Cardiac fibroblast (primary cell): Measurements from ENCODE around the gene LRRC61.

Experiments used
- DNase-seq, 2 donors: peaks; one replicate each; pipeline versions ENCODE4 v3.0.0 to v3.0.0-alpha.2; 2010; ENCODE audit warnings: low read depth in 2 of 2
- H3K4me3 ChIP-seq, 2 donors: replicated peaks in 1 of 2; 1 replicate in 1 of 2; 2 replicates in 1 of 2; pipeline ENCODE4 v1.5.1; 2011; ENCODE audit warnings: low read depth in 2 of 2, low read length in 2 of 2, mild to moderate bottlenecking in 2 of 2, moderate library complexity in 1 of 2
- TF ChIP-seq, protein P1 (sequence below): IDR thresholded peaks from one replicate; pipeline ENCODE4 v1.5.1; 2011; ENCODE audit warnings: low read depth, mild to moderate bottlenecking, low read length, inconsistent platforms

Gene LRRC61

GRCh38 chr7:150334108-150334507, 11.0 kb downstream of the LRRC61 start:
- H3K4me3 ChIP-seq, result no peak overlapping the region
- TF ChIP-seq, protein P1, sequence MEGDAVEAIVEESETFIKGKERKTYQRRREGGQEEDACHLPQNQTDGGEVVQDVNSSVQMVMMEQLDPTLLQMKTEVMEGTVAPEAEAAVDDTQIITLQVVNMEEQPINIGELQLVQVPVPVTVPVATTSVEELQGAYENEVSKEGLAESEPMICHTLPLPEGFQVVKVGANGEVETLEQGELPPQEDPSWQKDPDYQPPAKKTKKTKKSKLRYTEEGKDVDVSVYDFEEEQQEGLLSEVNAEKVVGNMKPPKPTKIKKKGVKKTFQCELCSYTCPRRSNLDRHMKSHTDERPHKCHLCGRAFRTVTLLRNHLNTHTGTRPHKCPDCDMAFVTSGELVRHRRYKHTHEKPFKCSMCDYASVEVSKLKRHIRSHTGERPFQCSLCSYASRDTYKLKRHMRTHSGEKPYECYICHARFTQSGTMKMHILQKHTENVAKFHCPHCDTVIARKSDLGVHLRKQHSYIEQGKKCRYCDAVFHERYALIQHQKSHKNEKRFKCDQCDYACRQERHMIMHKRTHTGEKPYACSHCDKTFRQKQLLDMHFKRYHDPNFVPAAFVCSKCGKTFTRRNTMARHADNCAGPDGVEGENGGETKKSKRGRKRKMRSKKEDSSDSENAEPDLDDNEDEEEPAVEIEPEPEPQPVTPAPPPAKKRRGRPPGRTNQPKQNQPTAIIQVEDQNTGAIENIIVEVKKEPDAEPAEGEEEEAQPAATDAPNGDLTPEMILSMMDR, result no peak
- DNase-seq, result no peak

GRCh38 chr7:150335108-150335773, 12.1 kb downstream of the LRRC61 start:
- no peak overlapping the region for H3K4me3 ChIP-seq
- DNase-seq, result peak; percentile 33 to 80
- TF ChIP-seq, protein P1, result no peak

DNA sequence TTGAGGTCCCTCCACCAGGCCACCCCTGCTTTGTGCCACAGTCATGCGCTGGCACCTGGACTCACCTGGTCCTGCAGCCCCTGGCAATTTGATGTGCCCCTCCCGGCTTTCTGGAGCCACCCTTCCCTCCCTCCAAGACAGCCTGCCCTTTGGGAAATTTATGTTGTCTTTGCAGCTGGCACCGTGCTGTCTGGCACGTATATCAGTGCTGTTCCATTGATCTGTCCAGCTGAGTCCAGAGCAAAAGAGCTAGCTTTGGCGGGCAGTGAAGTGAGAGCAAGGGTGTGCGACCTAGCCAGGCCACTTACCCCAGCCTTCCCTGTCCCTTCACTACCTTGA, 12.6 kb downstream of the LRRC61 start:
- H3K4me3 ChIP-seq, result no peak overlapping the region
- no peak for DNase-seq
- TF ChIP-seq, protein P1, result no peak

DNA sequence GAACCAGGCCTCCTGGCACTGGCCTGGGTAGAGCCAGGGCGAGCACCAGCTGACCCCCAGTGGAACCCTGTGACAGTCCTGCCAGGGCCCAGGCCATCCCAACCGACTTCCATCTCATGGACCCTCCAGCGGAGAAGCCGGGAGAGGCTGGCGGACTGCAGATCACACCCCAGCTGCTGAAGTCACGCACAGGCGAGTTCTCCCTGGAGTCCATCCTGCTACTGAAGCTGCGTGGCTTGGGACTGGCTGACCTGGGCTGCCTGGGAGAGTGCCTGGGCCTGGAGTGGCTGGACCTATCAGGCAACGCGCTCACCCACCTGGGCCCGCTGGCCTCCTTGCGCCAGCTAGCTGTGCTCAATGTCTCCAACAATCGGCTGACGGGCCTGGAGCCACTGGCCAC, 13.6 kb downstream of the LRRC61 start:
- DNase-seq, result no peak

DNA sequence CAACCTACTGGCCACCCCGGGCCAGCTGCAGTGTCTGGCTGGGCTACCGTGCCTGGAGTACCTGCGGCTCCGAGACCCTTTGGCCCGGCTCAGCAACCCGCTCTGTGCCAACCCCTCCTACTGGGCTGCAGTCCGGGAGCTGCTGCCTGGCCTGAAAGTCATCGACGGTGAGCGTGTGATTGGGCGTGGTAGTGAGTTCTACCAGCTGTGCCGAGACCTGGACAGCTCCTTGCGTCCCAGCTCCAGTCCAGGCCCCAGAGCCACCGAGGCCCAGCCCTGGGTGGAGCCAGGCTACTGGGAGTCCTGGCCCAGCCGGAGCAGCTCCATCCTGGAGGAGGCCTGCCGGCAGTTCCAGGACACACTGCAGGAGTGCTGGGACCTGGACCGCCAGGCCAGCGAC, 14.0 kb downstream of the LRRC61 start:
- H3K4me3 ChIP-seq, result no peak overlapping the region
- TF ChIP-seq, protein P1, result no peak
- DNase-seq, result no peak

More for the DNA sequence above, 13.6 kb downstream of the LRRC61 start:
- no peak overlapping the region for H3K4me3 ChIP-seq
- TF ChIP-seq, protein P1, result no peak

- DNase-seq, result no peak
- TF ChIP-seq, protein P1, result no peak
- no peak overlapping the region for H3K4me3 ChIP-seq
Observed at GRCh38 chr7:150337659-150338081, 14.5 kb downstream of the LRRC61 start.
